SH-SY5Y (cell line): ENCODE data around the gene CELSR1.

Experiments
- GATA2 ChIP-seq: IDR thresholded peaks from 2 replicates; pipeline ENCODE4 v1.6.1; 2011; ENCODE audit warnings: mild to moderate bottlenecking, low read depth, low read length
- GATA3 ChIP-seq: IDR thresholded peaks from 2 replicates; pipeline ENCODE4 v1.6.1; 2011; ENCODE audit warnings: low read depth, mild to moderate bottlenecking, low read length, moderate library complexity

- TF ChIP-seq GATA2 (no peak), GATA3 (no peak)
These were observed 88.2 kb downstream of the CELSR1 start for GRCh38 chr22:46449116-46449691.
